HG02840 (cell line): ENCODE measurements around the gene LUC7L2.
"Not testable (repeated sequence)": the region's sequence is repeated elsewhere in the genome, so short reads cannot be mapped to it uniquely, and the experiment has no call there.

ENCODE experiments used
- ATAC-seq: cut with Tn5 transposase; IDR thresholded peaks from one replicate; pipeline ENCODE4 v1.9.1; 2021; ENCODE audit warnings: mild to moderate bottlenecking, moderate library complexity, moderate number of reproducible peaks; ENCODE audit not compliant: unreplicated experiment, low FRiP score

LUC7L2 gene

DNA sequence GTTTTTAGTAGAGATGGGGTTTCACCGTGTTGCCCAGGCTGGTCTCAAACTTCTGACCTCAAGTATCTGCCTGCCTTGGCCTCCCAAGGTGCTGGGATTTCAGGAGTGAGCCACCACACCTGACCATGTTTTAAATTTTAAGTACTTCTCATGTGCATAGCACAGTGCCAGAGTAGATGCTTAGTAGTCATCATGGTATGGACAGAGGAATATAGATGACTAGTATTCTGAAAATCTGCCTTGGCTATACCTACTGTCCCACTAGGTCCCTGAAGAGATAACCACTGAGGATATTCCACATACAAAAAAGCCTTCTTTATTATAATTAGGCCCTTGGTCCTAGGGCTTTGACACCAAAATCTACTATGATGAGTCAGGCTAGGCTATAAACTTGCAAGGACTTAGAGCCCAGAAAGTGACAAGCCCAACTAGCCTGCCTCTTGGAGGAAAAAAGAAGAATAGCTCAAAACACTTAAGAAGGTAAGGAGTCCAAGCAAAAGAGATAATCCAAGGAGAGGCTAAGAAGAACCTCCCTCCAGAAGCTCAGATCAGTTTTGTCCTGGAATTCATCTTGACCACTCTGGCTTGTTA, 34.0 kb downstream of the LUC7L2 start:
- no peak for ATAC-seq

DNA sequence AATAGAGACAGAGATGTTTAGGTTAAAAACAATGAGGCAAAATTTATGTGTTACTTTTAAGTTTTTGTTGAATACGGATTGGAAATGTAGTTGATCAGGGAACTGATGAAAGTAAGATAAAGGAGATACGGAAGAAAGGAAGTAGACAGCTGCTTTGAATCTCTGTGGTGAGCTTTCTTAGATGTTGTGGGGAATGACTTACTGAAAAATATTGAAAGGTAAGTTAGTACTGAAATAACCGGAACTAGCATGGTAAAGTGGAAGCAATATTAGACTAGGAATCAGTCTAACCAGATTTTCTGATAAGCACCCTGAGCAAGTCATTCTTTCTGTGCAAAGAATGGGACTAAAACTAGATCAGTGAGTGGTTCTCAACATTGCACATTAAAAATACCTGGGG, 34.8 kb downstream of the LUC7L2 start:
- ATAC-seq: no peak

GRCh38 chr7:139396323-139396951, 36.7 kb downstream of the LUC7L2 start:
- no peak for ATAC-seq

DNA sequence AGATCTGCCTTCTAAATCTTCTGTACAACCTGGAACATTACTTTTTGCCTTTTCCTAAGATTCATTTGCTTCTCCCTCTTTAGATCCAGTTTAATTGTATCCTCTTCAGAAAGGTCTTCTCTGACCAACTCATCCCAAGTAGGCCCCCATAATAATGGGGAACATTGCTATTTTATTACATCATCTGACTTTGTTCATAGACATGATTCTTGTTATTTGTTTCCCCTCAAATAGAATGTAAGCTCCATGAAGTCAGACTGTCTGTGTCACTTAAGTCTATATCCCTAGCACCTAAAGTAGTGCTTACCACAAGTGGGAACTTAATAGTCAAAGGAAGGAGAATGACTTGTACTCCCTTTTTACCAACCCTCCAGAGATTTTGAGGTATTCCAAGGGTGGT, 37.5 kb downstream of the LUC7L2 start:
- ATAC-seq: no peak

- ATAC-seq: no peak
Observed at GRCh38 chr7:139403601-139404000, 43.9 kb downstream of the LUC7L2 start.

- ATAC-seq: no peak
Observed at GRCh38 chr7:139407555-139407954, 47.9 kb downstream of the LUC7L2 start.

DNA sequence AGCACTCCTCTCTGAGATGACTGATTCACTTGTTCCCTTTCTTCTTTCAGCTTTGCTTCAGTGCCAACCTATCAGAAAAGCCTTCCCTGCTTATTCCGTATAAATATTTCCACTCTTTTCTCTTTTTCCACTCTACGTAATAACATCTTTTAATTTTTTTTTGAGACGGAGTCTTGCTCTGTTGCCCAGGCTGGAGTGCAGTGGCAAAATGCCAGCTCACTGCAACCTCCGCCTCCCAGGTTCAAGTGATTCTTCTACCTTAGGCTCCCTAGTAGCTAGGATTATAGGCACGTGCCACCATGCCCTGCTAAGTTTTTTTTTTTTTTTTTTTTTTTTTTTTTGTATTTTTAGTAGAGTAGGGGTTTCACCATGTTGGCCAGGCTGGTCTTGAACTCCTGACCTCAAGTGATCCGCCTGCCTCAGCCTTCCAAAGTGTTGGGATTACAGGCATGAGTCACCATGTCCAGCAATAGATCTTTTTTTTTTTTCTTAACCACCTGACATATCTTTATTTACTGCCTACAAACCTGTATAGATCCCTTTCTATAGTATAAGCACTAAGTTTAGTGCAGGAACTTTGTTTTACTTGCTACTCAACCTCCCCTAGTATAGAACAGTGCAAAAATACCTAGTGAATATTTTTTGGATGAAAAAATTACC, 55.2 kb downstream of the LUC7L2 start:
- not testable (repeated sequence) for ATAC-seq

- ATAC-seq: no peak
Observed at GRCh38 chr7:139416405-139416804, 56.7 kb downstream of the LUC7L2 start.

DNA sequence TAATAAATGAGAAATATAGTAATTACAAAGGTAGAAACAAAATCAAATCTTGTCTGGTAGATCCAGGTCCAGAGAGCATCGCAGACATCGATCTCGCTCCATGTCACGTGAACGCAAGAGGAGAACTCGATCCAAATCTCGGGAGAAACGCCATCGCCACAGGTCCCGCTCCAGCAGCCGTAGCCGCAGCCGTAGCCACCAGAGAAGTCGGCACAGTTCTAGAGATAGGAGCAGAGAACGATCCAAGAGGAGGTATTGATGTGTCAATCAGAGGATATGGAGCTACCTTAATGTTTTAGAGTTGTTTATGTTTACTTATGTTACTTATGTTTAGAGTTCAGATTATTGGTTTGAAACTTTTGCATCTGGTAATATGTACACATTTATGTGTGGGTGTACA, 57.8 kb downstream of the LUC7L2 start:
- ATAC-seq: no peak

DNA sequence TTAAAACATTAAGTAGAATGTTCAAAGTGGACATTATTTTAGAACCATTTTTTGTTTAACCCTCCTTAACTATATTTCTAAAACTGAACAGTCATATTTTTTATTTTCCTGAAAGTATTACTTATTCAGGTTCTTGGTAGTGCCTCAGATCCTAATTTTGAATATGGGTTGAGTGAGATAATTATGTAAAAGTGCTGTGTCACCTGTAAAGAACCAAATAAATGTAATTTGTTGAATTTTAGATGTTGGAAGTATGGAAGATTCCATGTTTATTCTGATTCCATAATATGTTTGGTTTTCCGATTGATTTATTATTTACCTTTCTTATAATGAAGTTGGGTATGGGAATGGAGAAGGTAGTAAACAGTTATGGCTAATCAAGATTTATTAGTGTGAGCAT, 61.4 kb downstream of the LUC7L2 start:
- no peak for ATAC-seq

- no peak for ATAC-seq
Observed at GRCh38 chr7:139422126-139422525, 62.4 kb downstream of the LUC7L2 start.

GRCh38 chr7:139423091-139423490, 63.4 kb downstream of the LUC7L2 start:
- no peak for ATAC-seq

- ATAC-seq: no peak
Observed at GRCh38 chr7:139424004-139424403, 64.3 kb downstream of the LUC7L2 start.

DNA sequence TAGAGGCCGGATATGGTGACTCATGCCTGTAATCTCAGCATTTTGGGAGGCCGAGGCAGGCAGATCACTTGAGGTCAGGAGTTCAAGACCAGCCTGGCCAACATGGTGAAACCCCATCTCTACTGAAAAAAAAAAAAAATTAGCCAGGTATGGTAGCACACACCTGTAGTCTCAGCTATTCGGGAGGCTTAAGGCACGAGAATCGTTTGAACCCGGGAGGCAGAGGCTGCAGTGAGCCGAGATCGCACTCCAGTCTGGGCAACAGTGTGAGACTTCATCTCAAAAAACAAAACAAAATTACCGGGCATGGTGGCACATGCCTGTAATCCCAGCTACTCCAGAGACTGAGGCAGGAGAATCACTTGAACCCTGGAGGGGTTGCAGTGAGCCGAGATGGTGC, 66.0 kb downstream of the LUC7L2 start:
- not testable (repeated sequence) for ATAC-seq

DNA sequence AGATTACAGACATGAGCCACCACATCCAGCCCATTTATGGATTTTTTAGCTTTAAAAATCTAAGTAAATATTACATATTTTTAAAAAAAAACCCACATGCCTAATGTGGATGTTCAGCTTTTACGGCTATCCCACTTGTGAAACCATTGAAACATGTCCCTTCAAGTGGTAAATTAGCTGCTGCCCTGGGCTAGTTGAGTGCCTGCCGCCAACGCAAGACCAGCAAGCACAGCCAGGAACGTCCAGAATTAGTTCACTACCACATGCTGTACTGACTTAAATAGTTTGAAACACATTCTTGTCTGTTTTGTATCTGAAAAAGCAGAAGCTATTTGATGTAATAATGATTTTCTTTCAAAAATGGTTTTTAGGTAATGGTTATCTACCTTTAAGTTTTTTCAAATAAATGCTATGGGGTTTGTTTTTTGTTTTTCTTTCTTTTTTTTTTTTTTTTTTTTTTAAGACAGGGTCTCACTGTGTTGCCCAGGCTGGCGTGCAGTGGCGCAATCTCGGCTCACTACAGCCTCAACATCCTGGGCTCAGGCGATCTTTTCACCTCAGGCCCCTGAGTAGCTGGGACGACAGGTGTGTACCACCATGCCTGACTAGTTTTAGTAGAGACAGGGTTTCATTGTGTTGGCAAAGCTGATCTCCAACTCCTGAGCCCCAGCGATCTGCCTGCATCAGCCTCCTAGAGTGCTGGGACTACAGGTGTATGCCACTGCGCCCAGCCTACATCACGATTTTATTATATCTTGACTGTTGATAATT, 66.7 kb downstream of the LUC7L2 start:
- ATAC-seq: no peak

DNA sequence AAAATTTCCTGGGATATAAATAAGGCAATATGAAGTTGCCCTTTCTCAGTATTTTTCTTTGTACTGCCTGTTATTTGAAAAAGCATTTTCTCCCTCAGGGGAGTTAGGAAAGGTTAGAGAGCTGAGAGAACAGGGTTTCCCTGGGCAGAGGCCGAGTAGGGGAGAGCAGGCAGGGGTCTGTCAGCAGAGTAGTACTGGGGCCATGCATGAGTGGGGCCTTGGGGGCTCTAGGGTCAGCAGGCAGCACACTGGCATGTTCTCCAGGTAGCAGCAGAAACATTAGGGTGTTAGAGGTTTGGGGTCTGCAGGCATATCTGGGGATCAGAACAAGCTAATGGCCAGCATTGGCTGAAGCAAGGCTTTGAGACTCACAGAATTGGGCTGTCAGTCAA, 67.3 kb downstream of the LUC7L2 start:
- no peak for ATAC-seq

DNA sequence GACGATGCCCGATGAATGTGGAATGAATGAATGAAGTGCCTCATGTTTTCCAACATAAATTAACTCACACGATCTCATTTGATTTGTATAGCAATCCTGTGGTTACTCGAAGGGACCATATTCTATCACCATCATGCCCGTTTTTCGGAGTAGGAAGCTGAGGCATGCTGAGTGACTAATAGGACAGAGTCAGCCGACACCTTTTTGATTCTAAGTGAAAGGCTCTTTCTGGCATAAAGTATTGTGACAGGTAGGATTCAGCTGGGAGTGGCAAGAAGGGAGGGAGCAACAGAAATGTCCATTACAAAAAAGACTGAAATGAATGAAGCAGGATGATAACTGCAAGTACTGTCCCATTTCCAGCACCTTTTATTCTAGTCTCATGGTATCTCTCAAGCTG, 68.1 kb downstream of the LUC7L2 start:
- ATAC-seq: no peak

DNA sequence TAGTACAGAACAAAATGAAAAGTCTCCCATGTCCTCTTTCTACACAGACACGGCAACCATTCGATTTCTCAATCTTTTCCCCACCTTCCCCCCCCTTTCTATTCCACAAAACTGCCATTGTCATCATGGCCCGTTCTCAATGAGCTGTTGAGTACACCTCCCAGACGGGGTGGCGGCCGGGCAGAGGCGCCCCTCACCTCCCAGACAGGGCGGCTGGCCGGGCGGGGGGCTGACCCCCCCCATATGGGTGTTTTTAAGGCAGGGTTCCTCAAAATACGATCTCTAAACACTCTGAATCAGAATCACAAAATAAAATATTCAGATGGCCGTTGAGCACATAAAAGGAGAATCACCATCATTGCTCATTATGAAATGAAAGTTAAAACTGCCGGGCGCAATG, 70.0 kb downstream of the LUC7L2 start:
- not testable (repeated sequence) for ATAC-seq

- no peak for ATAC-seq
Observed at GRCh38 chr7:139430443-139430842, 70.7 kb downstream of the LUC7L2 start.

GRCh38 chr7:139431010-139431409, 71.3 kb downstream of the LUC7L2 start:
- no peak for ATAC-seq

- no peak for ATAC-seq
Observed at GRCh38 chr7:139431459-139431858, 71.8 kb downstream of the LUC7L2 start.
